Adipose tissue (tissue), 3 donors: ENCODE results near the gene CENPH. TPM values are rescaled to one million over a fixed set of nuclear protein-coding genes. Genes with fewer than 3 reads are reported as not detected.
A peak's percentile ranks its signal among the peaks of the same experiment; 100 is the strongest.
"Not testable (repeated sequence)": the region's sequence is repeated elsewhere in the genome, so short reads cannot be mapped to it uniquely, and the experiment has no call there.

ENCODE experiments used
- H3K27ac ChIP-seq: one replicate; pipeline ENCODE4 v1.5.1; 2013; ENCODE audit warnings: low read depth, low read length
- WGBS, 3 donors: extraction: QIAGEN DNeasy Blood & Tissue Kit; methylation state at CpG; one replicate each; pipeline ENCODE4 v1.1.7; 2013; 5-methylcytosine and 5-hydroxymethylcytosine counted together
- polyA plus RNA-seq, 3 donors: library from polyadenylated mRNA; stranded (reverse); fragments of 200-250 nt; gene quantifications; one replicate each; pipeline ENCODE4 v1.2.3, GENCODE V29; 2013
- donor health status: healthy with polysubstance abuse.
- donor health status: Bipolar disorder and iron deficiency.
- donor health status: healthy.

Gene CENPH
- 1 to 10 TPM in 2 of 3 donors, under 1 TPM in 1; 0.95 to 5.2 (median 2.5) TPM for polyA plus RNA-seq

GRCh38 chr5:69189162-69190086 lies at the start of gene CENPH:
TSS of gene CENPH (plus strand) at chr5:69189583. CDS start at chr5:69189635, 52 bp downstream.
- 0% methylated on average over 55 of the region's 55 CpGs for WGBS, 3 donors
- H3K27ac ChIP-seq = peak within 1 kb of the TSS; percentile 78

DNA sequence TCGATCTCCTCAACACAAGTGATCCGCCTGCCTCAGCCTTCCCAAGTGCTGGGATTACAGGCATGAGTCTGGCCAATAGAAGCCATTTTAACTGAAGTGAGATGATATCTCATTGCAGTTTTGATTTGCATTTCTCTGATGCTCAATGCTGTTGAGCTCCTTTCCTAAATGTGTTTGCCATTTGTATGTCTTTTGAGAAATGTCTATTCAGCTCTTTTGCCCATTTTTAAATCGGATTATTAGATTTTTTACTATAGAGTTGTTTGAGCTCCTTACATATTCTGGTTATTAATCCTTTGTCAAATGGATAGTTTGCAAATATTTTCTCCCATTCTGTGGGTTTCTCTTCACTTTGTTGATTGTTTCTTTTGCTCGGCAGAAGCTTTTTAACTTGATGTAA lies 49.1 kb upstream of the CENPH start:
- WGBS, 3 donors = 91 to 94% (median 93%) methylated on average over 4 of the region's 4 CpGs
- H3K27ac ChIP-seq = not testable (repeated sequence)

- 55 to 94% (median 88%) methylated on average over 1 of the region's 1 CpG for WGBS, 3 donors
Observed at GRCh38 chr5:69140827-69141226, 48.6 kb upstream of the CENPH start.

GRCh38 chr5:69148576-69148975 lies 40.8 kb upstream of the CENPH start:
- 92 to 97% (median 95%) methylated on average over 7 of the region's 7 CpGs for WGBS, 3 donors

More at GRCh38 chr5:69140827-69141226, 48.6 kb upstream of the CENPH start:
- H3K27ac ChIP-seq = no peak overlapping the region

GRCh38 chr5:69148981-69149675 lies 40.3 kb upstream of the CENPH start:
- 91 to 94% (median 93%) methylated on average over 2 of the region's 2 CpGs for WGBS, 3 donors
- no peak overlapping the region for H3K27ac ChIP-seq

More at GRCh38 chr5:69148576-69148975, 40.8 kb upstream of the CENPH start:
- not testable (repeated sequence) for H3K27ac ChIP-seq

- WGBS, 3 donors = 84 to 96% (median 91%) methylated on average over 5 of the region's 5 CpGs
- H3K27ac ChIP-seq = no peak overlapping the region
Observed at GRCh38 chr5:69149676-69150010, 39.7 kb upstream of the CENPH start.

DNA sequence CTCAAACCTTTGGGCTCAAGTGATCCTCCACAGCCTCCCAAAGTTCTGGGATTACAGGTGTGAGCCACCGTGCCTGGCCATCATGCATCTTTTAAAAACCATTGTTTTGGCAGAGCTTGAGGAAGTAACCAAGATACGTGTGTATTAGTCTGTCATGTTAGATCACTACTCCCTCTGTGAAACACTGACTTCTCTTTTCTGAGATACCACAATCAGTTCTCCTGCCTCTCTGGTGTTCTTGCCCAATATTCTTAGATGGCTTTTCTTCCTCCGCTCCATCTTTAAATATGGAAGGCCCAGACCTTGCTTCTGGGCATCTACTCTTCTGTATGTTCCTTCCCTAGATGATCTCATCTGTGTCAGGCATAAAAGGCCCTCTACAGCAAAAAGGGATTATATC lies 36.7 kb upstream of the CENPH start:
- WGBS, 3 donors = 52 to 80% (median 59%) methylated on average over 3 of the region's 3 CpGs
- no peak overlapping the region for H3K27ac ChIP-seq

DNA sequence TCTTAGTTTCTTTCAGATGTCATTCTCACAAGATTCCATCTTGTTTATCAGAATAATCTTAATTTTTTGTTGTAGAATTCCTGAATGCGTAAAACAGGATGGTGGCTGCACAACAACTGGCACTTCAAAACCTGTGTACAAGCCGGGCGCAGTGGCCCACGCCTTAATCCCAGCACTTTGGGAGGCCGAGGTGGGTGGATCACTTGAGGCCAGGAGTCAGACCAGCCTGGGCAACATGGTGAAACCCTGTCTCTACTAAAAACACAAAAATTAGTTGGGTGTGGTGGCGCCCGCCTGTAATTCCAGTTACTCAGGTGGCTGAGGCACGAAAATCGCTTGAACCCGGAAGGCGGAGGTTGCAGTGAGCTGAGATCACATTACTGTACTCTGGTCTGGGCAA lies 32.9 kb upstream of the CENPH start:
- no peak overlapping the region for H3K27ac ChIP-seq
- 96 to 97% (median 97%) methylated on average over 11 of the region's 11 CpGs for WGBS, 3 donors

DNA sequence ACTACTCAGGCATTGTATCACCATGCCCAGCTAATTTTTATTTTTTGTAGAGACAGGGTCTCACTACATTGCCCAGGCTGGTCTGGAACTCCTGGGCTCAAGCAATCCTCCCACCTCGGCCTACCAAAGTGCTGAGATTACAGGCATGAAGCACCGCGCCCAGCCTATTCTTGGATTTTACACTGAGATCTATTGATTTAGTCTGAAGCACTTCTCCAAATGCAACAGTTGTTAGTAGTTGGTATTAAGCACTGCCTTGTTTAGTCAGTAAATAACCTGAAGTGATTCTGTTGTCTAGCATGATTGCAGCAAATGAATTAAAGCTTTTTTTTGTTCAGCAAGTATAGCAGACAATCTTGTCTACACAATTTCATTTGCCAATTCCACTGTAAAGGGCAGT lies 31.3 kb upstream of the CENPH start:
- 85 to 96% (median 90%) methylated on average over 3 of the region's 3 CpGs for WGBS, 3 donors
- H3K27ac ChIP-seq = no peak overlapping the region

DNA sequence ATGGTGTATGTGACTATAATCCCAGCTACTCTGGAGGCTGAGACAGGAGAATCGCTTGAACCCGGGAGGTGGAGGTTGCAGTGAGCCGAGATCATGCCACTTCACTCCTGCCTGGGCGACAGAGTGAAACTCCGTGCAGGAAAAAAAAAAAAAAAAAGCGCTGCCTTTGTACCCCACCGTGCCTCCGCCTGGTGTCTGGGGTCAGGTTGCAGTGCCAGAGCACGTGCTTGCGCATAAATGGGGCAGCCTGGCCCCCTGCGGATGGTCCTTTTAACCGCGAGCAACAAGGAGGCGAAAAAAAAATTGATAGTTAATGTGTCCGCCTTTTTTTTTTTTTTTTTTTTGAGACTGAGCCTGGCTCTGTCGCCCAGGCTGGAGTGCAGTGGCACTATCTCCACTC lies 28.7 kb upstream of the CENPH start:
- 83 to 96% (median 92%) methylated on average over 16 of the region's 16 CpGs for WGBS, 3 donors

DNA sequence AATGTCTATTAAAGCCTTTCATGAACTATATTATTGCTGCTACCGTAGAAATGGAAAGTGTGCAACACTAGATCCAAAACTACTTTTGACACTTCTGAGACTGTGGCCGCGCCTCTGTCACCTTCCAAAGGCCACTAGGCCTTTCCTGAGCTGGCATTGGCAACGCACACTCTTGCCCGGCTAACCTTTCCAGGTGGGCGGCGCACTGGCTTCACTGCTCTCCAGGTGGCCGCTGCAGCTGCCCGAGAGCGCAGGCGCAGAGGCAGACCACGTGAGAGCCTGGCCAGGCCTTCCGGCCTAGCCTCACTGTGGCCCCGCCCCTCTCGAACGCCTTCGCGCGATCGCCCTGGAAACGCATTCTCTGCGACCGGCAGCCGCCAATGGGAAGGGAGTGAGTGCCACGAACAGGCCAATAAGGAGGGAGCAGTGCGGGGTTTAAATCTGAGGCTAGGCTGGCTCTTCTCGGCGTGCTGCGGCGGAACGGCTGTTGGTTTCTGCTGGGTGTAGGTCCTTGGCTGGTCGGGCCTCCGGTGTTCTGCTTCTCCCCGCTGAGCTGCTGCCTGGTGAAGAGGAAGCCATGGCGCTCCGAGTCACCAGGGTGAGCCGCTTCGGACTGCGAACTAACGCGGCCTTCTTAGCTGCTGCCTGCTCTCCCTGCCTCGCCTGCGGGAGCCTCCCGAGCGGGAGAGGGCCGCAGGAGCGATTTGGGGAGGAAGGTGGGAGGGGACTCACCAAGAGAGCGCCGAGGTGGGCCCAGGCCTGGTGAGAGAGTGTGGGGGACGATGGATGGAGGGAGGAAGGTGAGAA lies 22.5 kb upstream of the CENPH start, which contains the start of gene CCNB1:
CCNB1 (plus strand) TSS at position 465 of the 807 bp plus-strand sequence; CDS start at position 578, 113 bp downstream.
- no peak within 1 kb of the TSS for H3K27ac ChIP-seq
- WGBS, 3 donors = 1 to 2% (median 2%) methylated on average over 49 to 50 of the region's 50 CpGs

More for the DNA sequence above, 28.7 kb upstream of the CENPH start:
- H3K27ac ChIP-seq = no peak overlapping the region

- H3K27ac ChIP-seq = no peak overlapping the region
- WGBS, 3 donors = 1% methylated on average over 11 of the region's 11 CpGs
Observed at GRCh38 chr5:69167493-69167855, 21.9 kb upstream of the CENPH start.

GRCh38 chr5:69167929-69168328 lies 21.5 kb upstream of the CENPH start:
- WGBS, 3 donors = 33 to 50% (median 44%) methylated on average over 8 of the region's 8 CpGs
- H3K27ac ChIP-seq = no peak overlapping the region

DNA sequence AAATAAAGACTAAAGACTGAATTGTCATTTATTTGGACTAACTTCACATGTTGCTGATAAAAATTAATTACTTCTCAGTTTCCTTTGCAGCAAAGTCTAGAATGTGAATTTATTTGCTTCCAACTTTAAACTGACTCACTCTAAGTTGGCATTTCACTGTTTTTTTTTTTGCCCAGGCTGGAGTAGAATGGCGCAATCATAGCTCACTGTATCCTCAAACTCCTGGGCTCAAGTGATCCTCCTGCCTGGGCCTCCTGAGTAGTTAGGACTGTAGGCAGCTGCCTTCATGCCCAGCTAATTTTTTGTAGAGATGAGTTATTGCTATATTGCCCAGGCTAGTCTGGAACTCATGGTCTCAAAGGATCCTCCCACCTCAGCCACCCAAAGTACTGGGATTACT lies 18.9 kb upstream of the CENPH start:
- no peak overlapping the region for H3K27ac ChIP-seq

DNA sequence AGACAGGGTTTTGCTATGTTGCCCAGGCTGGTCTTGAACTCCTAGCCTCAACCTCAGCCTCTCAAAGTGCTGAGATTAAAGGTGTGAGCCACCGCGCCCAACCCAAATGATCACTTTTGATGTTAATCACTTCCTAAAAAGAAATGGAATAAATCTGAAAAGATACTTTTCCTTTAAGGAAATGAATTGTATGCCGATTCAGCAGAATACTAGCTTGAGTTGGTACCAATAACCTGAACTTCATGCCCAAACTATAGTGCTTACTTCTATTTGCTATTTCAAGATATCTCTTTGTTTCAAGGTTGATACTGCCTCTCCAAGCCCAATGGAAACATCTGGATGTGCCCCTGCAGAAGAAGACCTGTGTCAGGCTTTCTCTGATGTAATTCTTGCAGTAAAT lies 18.4 kb upstream of the CENPH start:
- WGBS, 3 donors = 95 to 99% (median 97%) methylated on average over 3 of the region's 3 CpGs
- H3K27ac ChIP-seq = no peak overlapping the region

More for the DNA sequence above, 18.9 kb upstream of the CENPH start:
- WGBS, 3 donors = 95 to 100% (median 97%) methylated on average over 1 of the region's 1 CpG

- not testable (repeated sequence) for H3K27ac ChIP-seq
- 88 to 92% (median 91%) methylated on average over 15 of the region's 15 CpGs for WGBS, 3 donors
Observed at GRCh38 chr5:69181659-69182293, 7.6 kb upstream of the CENPH start.

DNA sequence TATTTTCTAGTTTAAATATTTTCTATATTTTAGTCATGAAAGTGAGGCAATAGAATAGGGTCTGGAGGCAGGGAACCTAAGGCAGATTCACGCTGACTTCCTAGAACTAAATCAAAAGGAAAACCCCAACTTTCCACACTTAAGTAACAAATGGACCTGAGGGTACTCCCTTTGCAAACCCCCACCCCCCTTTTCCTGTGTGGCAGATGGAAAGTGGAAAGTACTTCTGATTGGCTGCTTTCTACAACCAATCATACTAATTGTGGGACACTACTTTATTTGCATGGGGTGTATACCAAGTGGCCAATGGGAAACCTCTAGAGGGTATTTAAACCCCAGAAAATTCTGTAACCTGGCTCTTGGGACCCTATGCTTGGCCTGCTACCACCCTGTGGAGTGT lies 4.8 kb upstream of the CENPH start:
- H3K27ac ChIP-seq = no peak overlapping the region
- 77 to 95% (median 92%) methylated on average over 1 of the region's 1 CpG for WGBS, 3 donors

DNA sequence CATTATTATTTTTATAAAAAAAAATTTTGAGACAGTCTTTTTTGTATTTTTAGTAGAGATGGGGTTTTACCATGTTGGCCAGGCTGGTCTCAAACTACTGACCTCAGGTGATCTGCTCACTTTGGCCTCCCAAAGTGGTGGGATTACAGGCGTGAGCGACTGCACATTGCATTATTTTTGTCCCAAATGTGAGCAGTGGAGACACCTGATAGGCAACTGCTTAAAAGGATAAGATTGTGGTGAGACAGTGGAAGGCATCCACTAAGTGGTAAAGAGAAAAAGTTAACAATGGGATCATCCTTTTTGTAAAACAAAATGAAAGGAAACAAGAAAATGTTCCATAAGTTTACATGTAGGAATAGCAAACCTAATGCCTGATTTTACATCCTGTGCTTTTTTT lies 2.0 kb upstream of the CENPH start:
- WGBS, 3 donors = 92 to 96% (median 93%) methylated on average over 2 of the region's 2 CpGs
- H3K27ac ChIP-seq = no peak overlapping the region
